ENCODE data around the gene SNX15.

The SNX15 gene

DNA sequence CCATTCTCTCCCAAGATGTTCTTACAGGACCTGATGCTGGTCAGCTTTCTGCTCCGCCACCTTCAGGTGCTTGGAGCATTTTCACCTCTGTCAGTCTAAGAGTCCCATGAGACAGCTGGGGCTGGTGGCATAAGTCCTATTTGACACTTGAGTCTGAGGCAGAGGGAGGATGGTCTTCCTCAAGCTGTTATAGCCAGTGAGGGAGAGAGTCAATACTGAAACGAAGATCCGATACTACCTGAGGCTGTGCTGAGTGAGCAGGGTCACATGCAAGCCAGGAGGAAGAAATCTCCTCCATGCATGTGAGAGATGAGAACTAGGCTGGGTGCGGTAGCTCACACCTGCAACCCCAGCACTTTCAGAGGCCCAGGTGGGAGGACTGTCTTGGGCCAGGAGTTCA lies 62.4 kb downstream of the SNX15 start:
- H3K27ac Mint-ChIP-seq, result no peak overlapping the region
- H3K27me3 Mint-ChIP-seq, result no peaks in the 10 kb centered on the region
- H3K4me3 Mint-ChIP-seq, result no peak overlapping the region
- H3K9me3 Mint-ChIP-seq, result no peaks in the 10 kb centered on the region
- peaks cover 16% of the 10 kb centered on the region for H3K4me1 Mint-ChIP-seq (ENCODE audit: low read depth)
- H3K36me3 Mint-ChIP-seq (ENCODE audit: low read depth), result peaks cover 60% of the 10 kb centered on the region
- intact Hi-C loops (cut with micrococcal nuclease), result no loop called here
